SK-N-SH (cell line): ENCODE measurements around the gene PARD3. TPM values are rescaled to one million over a fixed set of nuclear protein-coding genes. Genes with fewer than 3 reads are reported as not detected.
A peak's percentile ranks its signal among the peaks of the same experiment; 100 is the strongest.

Source experiments
- CTCF ChIA-PET: fragments of 300-600, 350-600 bp; formaldehyde crosslinking; extraction: SDS; loops from one replicate; lab custom pipeline; 2021; lab: Yijun Ruan, JAX
- POLR2A ChIA-PET: fragments of 350-600 bp; sonication (Branson Sonifier 250); formaldehyde crosslinking; extraction: SDS; loops from one replicate; lab custom pipeline; 2020; ENCODE audit warnings: antibody characterized with exemption, inconsistent platforms; lab: Yijun Ruan, JAX
- DNase-seq: peaks from one replicate; pipeline ENCODE4 v3.0.0; 2012
- H2AFZ ChIP-seq: fragments of 200-600 bp; sonication (generic); 2 replicates; pipeline ENCODE4 v1.8.1; 2016; ENCODE audit warnings: antibody characterized with exemption, mild to moderate bottlenecking, low read depth
- H3F3A ChIP-seq: fragments of 200-600 bp; sonication (generic); replicated peaks from 2 replicates; pipeline ENCODE3; 2016; ENCODE audit warnings: antibody characterized with exemption, mild to moderate bottlenecking; ENCODE audit not compliant: insufficient read depth
- H3K27ac ChIP-seq, 2 experiments: fragments of 200-500 bp in 1 of 2; fragments of 200-600 bp in 1 of 2; sonication (Bioruptor generic) in 1 of 2; sonication (generic), shearing (Covaris generic) in 1 of 2; 2 replicates each; pipeline versions ENCODE4 v1.5.1 to v1.6.1; 2014 to 2016; ENCODE audit warnings: low read depth in 2 of 2, inconsistent platforms in 1 of 2, low read length in 1 of 2, mild to moderate bottlenecking in 1 of 2, mixed read lengths in 1 of 2
- H3K27me3 ChIP-seq: fragments of 200-600 bp; sonication (generic), shearing (Covaris generic); 2 replicates; pipeline ENCODE4 v1.6.1; 2016; ENCODE audit warnings: mixed run types; ENCODE audit not compliant: insufficient read depth
- H3K36me3 ChIP-seq, 2 experiments: fragments of 200-500 bp in 1 of 2; fragments of 200-600 bp in 1 of 2; sonication (Bioruptor generic) in 1 of 2; sonication (generic) in 1 of 2; replicated peaks in 1 of 2; 2 replicates each; pipeline versions ENCODE3 to v1.5.1; 2014 to 2016; ENCODE audit warnings: low read length in 1 of 2, mild to moderate bottlenecking in 1 of 2; ENCODE audit not compliant: insufficient read depth in 2 of 2, control insufficient read depth in 1 of 2
- H3K4me1 ChIP-seq, 2 experiments: fragments of 200-500 bp in 1 of 2; fragments of 200-600 bp in 1 of 2; sonication (Bioruptor generic) in 1 of 2; sonication (generic), shearing (Covaris generic) in 1 of 2; 2 replicates each; pipeline versions ENCODE4 v1.5.1 to v1.6.1; 2014 to 2016; ENCODE audit warnings: low read depth in 1 of 2, low read length in 1 of 2, mixed run types in 1 of 2; ENCODE audit not compliant: insufficient read depth in 2 of 2, control insufficient read depth in 1 of 2
- H3K4me2 ChIP-seq: fragments of 200-600 bp; sonication (generic), shearing (Covaris generic); 2 replicates; pipeline ENCODE4 v1.6.1; 2017; ENCODE audit warnings: mixed run types
- H3K4me3 ChIP-seq, 2 experiments: fragments of 200-500 bp in 1 of 2; fragments of 200-600 bp in 1 of 2; sonication (Bioruptor generic) in 1 of 2; sonication (generic), shearing (Covaris generic) in 1 of 2; 2 replicates each; pipeline versions ENCODE4 v1.5.1 to v1.8.1; 2014 to 2016; ENCODE audit warnings: low read depth in 2 of 2, inconsistent platforms in 1 of 2, low read length in 1 of 2, mild to moderate bottlenecking in 1 of 2, mixed read lengths in 1 of 2, moderate library complexity in 1 of 2
- H3K79me2 ChIP-seq: fragments of 200-600 bp; sonication (generic); 2 replicates; pipeline ENCODE4 v1.8.1; 2017; ENCODE audit warnings: mild to moderate bottlenecking; ENCODE audit not compliant: insufficient read depth
- H3K9ac ChIP-seq: fragments of 200-600 bp; sonication (generic); 2 replicates; pipeline ENCODE4 v1.6.1; 2017; ENCODE audit warnings: mixed run types
- H3K9me2 ChIP-seq: fragments of 200-600 bp; sonication (generic); 2 replicates; pipeline ENCODE4 v1.6.1; 2017; ENCODE audit warnings: mixed run types
- H3K9me3 ChIP-seq: fragments of 200-600 bp; sonication (generic); 2 replicates; pipeline ENCODE4 v1.6.1; 2017; ENCODE audit warnings: mixed run types, mild to moderate bottlenecking, moderate library complexity
- H4K20me1 ChIP-seq: fragments of 200-600 bp; sonication (generic); 2 replicates; pipeline ENCODE4 v1.6.1; 2017; ENCODE audit warnings: mild to moderate bottlenecking, mixed run types; ENCODE audit not compliant: insufficient read depth
- EP300 ChIP-seq, 2 experiments: IDR thresholded peaks; 2 replicates each; pipeline versions ENCODE4 v1.4.0 to v1.6.1; 2012; ENCODE audit warnings: borderline replicate concordance in 1 of 2, low read depth in 1 of 2, low read length in 1 of 2
- EZH2phosphoT487 ChIP-seq: fragments of 200-600 bp; sonication (generic); IDR thresholded peaks from 2 replicates; pipeline ENCODE4 v1.6.1; 2017; ENCODE audit warnings: low read depth, mixed run types, mild to moderate bottlenecking, antibody characterized with exemption, moderate library complexity, borderline replicate concordance
- FOSL2 ChIP-seq: IDR thresholded peaks from 2 replicates; pipeline ENCODE4 v1.4.0; 2012; ENCODE audit warnings: low read depth, mild to moderate bottlenecking, moderate library complexity, borderline replicate concordance
- JUND ChIP-seq: IDR thresholded peaks from 2 replicates; pipeline ENCODE4 v1.4.0; 2012
- MXI1 ChIP-seq: IDR thresholded peaks from 2 replicates; pipeline ENCODE4 v1.6.1; 2012; ENCODE audit warnings: mild to moderate bottlenecking, low read depth, low read length, improper control_type of control experiment
- NFIC ChIP-seq: IDR thresholded peaks from 2 replicates; pipeline ENCODE4 v1.4.0; 2012; ENCODE audit warnings: borderline replicate concordance
- PBX3 ChIP-seq: IDR thresholded peaks from 2 replicates; pipeline ENCODE4; 2012
- POLR2AphosphoS5 ChIP-seq: IDR thresholded peaks from 2 replicates; pipeline ENCODE4 v1.6.1; 2012; ENCODE audit warnings: low read depth, low read length
- RAD21 ChIP-seq: IDR thresholded peaks from 2 replicates; pipeline ENCODE4 v1.6.1; 2012; ENCODE audit warnings: mild to moderate bottlenecking, low read length
- RCOR1 ChIP-seq: fragments of 150-350 bp; IDR thresholded peaks from 2 replicates; pipeline ENCODE4 v1.6.1; 2017; ENCODE audit warnings: antibody characterized with exemption, low read length
- RXRA ChIP-seq: IDR thresholded peaks from 2 replicates; pipeline ENCODE4 v1.4.0; 2012; ENCODE audit warnings: low read depth, mild to moderate bottlenecking, borderline replicate concordance
- TCF12 ChIP-seq: IDR thresholded peaks from 2 replicates; pipeline ENCODE4 v1.4.0; 2012
- TEAD4 ChIP-seq: IDR thresholded peaks from 2 replicates; pipeline ENCODE4 v1.4.0; 2012; ENCODE audit warnings: mild to moderate bottlenecking, borderline replicate concordance; ENCODE audit not compliant: insufficient read depth
- USF1 ChIP-seq: IDR thresholded peaks from 2 replicates; pipeline ENCODE4 v1.4.0; 2012; ENCODE audit warnings: low read depth, borderline replicate concordance
- YY1 ChIP-seq: IDR thresholded peaks from 2 replicates; pipeline ENCODE4 v1.4.0; 2012; ENCODE audit warnings: low read depth, mild to moderate bottlenecking
- WGBS: methylation state at CpG from one replicate; pipeline ENCODE4 v1.1.6; 2017; ENCODE audit warnings: low lambda C conversion rate; 5-methylcytosine and 5-hydroxymethylcytosine counted together
- polyA plus RNA-seq, 3 experiments: library from polyadenylated mRNA; depleted of rRNA; stranded (reverse); fragments of >200 nt; gene quantifications; 2 replicates each; pipeline ENCODE4 v1.2.3, GENCODE V29; 2012

Gene PARD3
- polyA plus RNA-seq, 1 of the 3 experiments (the other 2 are of a cell fraction), result 29.4 TPM

GRCh38 chr10:34254596-34254995, 560.5 kb downstream of the PARD3 start:
- H3K4me1 ChIP-seq, result peaks cover 0 to 8% of the 10 kb centered on the region in 2 experiments; a peak in 2 of 4 replicates
- DNase-seq, result peak; percentile 28
- TF ChIP-seq NFIC (peak; percentile 95), TEAD4 (peak; percentile 48; the same call in 1 of the 2 replicates), POLR2AphosphoS5 (no peak), RAD21 (0 out of 2 replicates have a peak, but pooled peaks have one; percentile 5), MXI1 (no peak), FOSL2 (peak; percentile 74; the same call in 1 of the 2 replicates), JUND (peak; percentile 68), YY1 (no peak), RXRA (peak; percentile 53; the same call in 1 of the 2 replicates), EP300 (IDR thresholded peaks at IDR 0.05; ENCODE audit: borderline replicate concordance in 1 of 2, low read depth in 1 of 2, low read length in 1 of 2) (peak; percentile 41 to 65; a peak in 1 of 4 replicates), EZH2phosphoT487 (no peak), USF1 (no peak), TCF12 (peak; percentile 89), PBX3 (peak; percentile 91)
- CTCF ChIA-PET, result interaction anchor here (0.7 kb wide), 1 partner anchor 8 kb away, joined by 3 read pairs; no protein-coding TSS in a partner anchor
- H3K9ac ChIP-seq, result no peak overlapping the region
- H3K9me2 ChIP-seq, result no peaks in the 10 kb centered on the region
- peak overlapping the region in 1 of 2 experiments; percentile 12; a peak in 1 of 4 replicates for H3K27ac ChIP-seq
- H3K36me3 ChIP-seq, result peaks cover 0 to 5% of the 10 kb centered on the region in 2 experiments
- H3F3A ChIP-seq, result no peaks in the 10 kb centered on the region
- H3K4me3 ChIP-seq, result no peak overlapping the region
- H3K4me2 ChIP-seq, result 0 out of 2 replicates have a peak overlapping the region, but pooled peaks have one; percentile 22
- POLR2A ChIA-PET, result no interaction called here
- H4K20me1 ChIP-seq, result no peaks in the 10 kb centered on the region
- H3K9me3 ChIP-seq, result no peaks in the 10 kb centered on the region
- H3K27me3 ChIP-seq, result no peaks in the 10 kb centered on the region
- no peaks in the 10 kb centered on the region for H3K79me2 ChIP-seq
- no peak overlapping the region for H2AFZ ChIP-seq

- Histone ChIP-seq H3K4me2 (no peak overlapping the region), H2AFZ (no peak overlapping the region), H3K9me2 (no peaks in the 10 kb centered on the region), H3K9ac (no peak overlapping the region), H3K36me3 (peaks cover 0 to 5% of the 10 kb centered on the region in 2 experiments), H3K9me3 (no peaks in the 10 kb centered on the region), H4K20me1 (no peaks in the 10 kb centered on the region), H3K4me1 (peaks cover 0 to 8% of the 10 kb centered on the region in 2 experiments; a peak in 2 of 4 replicates), H3K79me2 (no peaks in the 10 kb centered on the region), H3K27ac (no peak overlapping the region), H3F3A (no peaks in the 10 kb centered on the region), H3K27me3 (no peaks in the 10 kb centered on the region), H3K4me3 (no peak overlapping the region)
- WGBS, result 78% methylated on average over 7 of the region's 7 CpGs
- ChIA-PET CTCF (no interaction called here), POLR2A (no interaction called here)
- TF ChIP-seq RCOR1, result no peak
- no peak for DNase-seq
These were observed 563.0 kb downstream of the PARD3 start for GRCh38 chr10:34252111-34252510.
